Measurements from ENCODE around the gene EIF4E.
"Not testable (repeated sequence)": the region's sequence is repeated elsewhere in the genome, so short reads cannot be mapped to it uniquely, and the experiment has no call there.

The EIF4E gene

DNA sequence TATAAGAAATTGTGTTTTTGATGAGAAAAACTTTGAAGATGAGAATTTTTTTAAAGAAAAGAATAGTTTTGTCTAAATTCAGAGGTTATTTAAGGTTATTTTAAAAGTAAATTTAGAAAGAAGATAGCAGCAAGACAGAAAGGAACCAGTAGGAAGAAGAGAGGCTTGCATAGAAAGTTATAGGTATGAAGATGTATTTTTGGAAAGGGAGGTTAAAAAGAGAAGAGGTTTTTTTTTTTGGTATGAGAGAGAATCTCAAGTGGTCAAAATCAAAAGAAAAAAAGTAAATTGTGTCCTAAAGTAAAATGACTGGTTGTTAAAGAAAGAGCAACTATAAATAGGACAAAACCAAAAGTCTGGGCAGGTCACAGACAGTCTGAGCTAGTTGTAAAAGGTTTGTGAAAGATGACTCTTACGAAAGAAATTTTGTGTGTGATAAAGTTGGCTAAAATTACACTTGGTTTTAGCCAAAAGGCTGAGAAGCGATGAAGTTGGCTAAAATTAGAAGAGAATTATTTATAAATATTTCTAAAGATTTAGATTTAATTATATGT, 16.4 kb upstream of the EIF4E start:
- no peaks in the 10 kb centered on the region for H3K9me3 Mint-ChIP-seq
- no peak for DNase-seq

DNA sequence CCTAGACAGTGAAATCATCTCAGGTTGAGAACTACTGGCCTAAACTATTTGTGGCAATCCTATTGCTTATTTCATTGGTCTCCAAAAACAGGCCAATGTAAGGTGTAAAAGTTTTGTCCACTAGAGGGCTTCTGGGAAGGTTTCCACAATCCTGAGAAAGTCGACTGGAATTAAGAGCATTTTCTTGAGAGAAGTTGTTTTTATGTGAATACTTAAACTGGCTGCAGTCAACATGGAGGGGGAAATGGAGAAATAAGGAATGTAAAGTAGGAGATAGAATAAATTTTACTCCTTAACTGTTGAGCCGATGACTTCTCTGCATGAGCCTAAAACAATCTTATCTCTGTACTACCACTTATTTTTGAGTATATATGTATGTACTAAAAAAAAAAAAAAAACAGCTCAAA, 11.0 kb upstream of the EIF4E start:
- Mint-ChIP-seq H3K9me3 (no peaks in the 10 kb centered on the region), H3K4me3 (no peak overlapping the region), H3K36me3 (ENCODE audit: low read depth) (no peaks in the 10 kb centered on the region), H3K4me1 (peaks cover 16% of the 10 kb centered on the region), H3K27ac (no peak overlapping the region), H3K27me3 (no peaks in the 10 kb centered on the region)
- DNase-seq, result no peak
- peak; percentile 43 for ATAC-seq

More for the DNA sequence above, 16.4 kb upstream of the EIF4E start:
- Mint-ChIP-seq H3K27me3 (no peaks in the 10 kb centered on the region), H3K27ac (no peak overlapping the region), H3K4me3 (no peak overlapping the region), H3K4me1 (no peaks in the 10 kb centered on the region), H3K36me3 (ENCODE audit: low read depth) (no peaks in the 10 kb centered on the region)
- no peak for ATAC-seq

DNA sequence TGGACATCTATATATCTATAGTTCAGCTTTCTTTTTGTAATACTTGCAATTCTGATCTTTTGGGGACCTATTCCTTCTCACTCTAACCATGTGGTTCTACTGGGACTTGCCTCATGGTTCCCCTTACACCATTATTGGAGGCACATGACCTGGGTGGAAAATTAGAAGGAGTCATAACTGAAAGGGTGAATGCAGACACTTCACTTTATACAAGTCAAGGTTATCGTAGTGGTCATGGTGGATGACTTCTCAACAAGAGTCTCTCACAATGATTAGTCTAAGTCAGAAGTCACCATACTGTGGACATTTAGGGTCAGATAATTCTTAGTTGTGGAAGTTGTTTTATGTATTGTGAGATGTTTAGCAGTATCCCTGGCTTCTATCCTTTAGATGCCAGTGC, 10.5 kb upstream of the EIF4E start:
- ATAC-seq, result peak; percentile 51
- peaks cover 16% of the 10 kb centered on the region for H3K4me1 Mint-ChIP-seq
- H3K27ac Mint-ChIP-seq, result no peak overlapping the region
- H3K4me3 Mint-ChIP-seq, result no peak overlapping the region
- no peaks in the 10 kb centered on the region for H3K36me3 Mint-ChIP-seq (ENCODE audit: low read depth)
- no peaks in the 10 kb centered on the region for H3K27me3 Mint-ChIP-seq
- no peaks in the 10 kb centered on the region for H3K9me3 Mint-ChIP-seq
- DNase-seq, result no peak

DNA sequence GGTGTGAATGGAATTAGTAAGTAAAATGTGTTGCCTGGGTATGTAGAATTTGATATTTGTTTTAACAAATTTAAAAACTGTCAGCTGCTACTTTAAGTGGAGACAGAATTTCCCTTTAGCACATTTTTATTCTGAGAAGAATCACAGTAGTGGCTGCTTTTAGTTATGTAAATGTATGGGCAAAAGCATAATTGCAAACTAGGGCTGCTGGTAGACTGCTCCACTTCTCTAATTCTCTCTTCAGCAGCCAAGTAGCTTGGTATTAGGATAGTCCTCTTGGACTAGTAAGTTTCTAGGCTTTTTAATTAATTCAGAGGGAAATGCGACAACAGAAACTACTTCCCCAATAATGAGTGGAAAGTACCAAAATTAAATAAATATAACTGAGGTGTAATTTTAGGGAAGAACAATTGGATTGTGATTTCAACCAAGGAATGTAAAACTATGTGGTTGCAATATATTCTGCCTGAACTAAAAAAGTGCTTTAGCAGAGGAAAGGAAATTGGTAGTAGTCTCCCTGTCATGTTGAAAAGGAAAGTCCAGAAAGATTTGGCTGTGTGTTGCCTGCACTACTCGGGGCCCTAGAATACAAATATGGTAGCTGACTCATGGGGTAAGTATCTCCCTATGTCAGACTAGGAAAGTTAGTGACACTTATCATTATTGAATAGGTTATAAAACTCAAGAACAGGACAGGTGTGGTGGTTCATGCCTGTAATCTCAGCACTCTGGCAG, 9.2 kb upstream of the EIF4E start:
- no peak for DNase-seq
- Mint-ChIP-seq H3K4me3 (no peak overlapping the region), H3K9me3 (no peaks in the 10 kb centered on the region), H3K27me3 (no peaks in the 10 kb centered on the region), H3K36me3 (ENCODE audit: low read depth) (no peaks in the 10 kb centered on the region), H3K4me1 (peaks cover 17% of the 10 kb centered on the region), H3K27ac (no peak overlapping the region)
- peak; percentile 71 for ATAC-seq

DNA sequence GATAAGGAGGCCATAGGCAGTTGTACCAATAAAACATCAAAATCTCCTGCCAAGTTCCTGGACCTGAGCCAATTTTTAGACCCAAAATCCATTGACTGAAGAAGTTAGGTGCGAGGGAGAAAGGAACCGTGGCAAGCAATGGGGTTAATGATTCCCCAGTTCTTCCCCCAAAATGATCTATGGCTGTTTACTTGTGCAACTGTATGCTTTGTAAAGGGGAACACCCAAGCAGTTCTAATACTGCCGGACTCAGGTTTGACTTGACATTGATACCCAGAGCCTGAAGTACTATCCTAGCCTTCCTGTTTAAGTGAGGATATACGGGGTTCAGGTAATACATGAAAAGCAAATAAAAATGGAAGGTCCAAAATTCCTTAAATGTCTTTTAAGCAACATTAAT, 6.7 kb upstream of the EIF4E start:
- ATAC-seq (no peak), DNase-seq (no peak)
- H3K36me3 Mint-ChIP-seq (ENCODE audit: low read depth), result no peaks in the 10 kb centered on the region
- H3K4me3 Mint-ChIP-seq, result no peak overlapping the region
- no peak overlapping the region for H3K27ac Mint-ChIP-seq
- no peaks in the 10 kb centered on the region for H3K9me3 Mint-ChIP-seq
- peaks cover 29% of the 10 kb centered on the region for H3K4me1 Mint-ChIP-seq
- H3K27me3 Mint-ChIP-seq, result no peaks in the 10 kb centered on the region

DNA sequence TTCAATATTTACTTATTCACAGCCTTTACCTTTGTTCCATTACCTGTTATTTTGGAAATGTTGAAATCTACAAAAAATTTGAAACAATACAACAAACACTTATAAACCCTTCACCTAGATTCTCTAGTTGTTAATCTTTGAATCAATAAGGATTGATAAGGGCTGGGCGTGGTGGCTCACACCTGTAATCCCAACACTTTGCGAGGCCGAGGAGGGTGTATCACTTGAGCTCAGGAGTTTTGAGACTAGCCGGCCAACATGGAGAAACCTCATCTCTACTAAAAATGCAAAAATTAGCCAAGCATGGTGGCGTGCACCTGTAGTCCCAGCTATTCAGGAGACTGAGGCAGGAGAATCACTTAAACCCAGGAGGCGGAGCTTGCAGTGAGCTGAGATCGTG, 5.9 kb upstream of the EIF4E start:
- ATAC-seq, result not testable (repeated sequence)

DNA sequence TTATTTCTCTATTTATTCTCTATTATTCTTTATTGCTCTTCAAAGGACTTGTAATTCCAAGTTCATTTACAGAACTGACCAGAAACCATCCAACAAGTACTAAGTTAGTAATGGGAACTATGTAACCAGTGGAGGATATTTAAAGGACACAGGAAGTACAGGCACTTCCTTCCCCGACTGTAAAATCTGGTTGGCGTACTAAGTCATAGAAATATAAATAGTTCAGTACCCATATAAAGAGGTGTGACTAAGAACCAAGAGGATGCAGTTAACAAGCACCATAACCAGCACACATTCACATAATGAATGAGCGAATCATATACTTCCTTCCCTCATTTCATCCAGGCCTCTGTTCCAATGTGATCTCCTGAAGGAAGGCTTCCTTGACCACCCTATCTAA, 3.6 kb upstream of the EIF4E start:
- peaks cover 11% of the 10 kb centered on the region for H3K36me3 Mint-ChIP-seq (ENCODE audit: low read depth)
- H3K27me3 Mint-ChIP-seq, result peaks cover 2% of the 10 kb centered on the region
- ATAC-seq, result no peak
- H3K4me3 Mint-ChIP-seq, result no peak overlapping the region
- no peak for DNase-seq
- no peak overlapping the region for H3K27ac Mint-ChIP-seq
- no peaks in the 10 kb centered on the region for H3K9me3 Mint-ChIP-seq
- H3K4me1 Mint-ChIP-seq, result peaks cover 43% of the 10 kb centered on the region

More for the DNA sequence above, 5.9 kb upstream of the EIF4E start:
- H3K36me3 Mint-ChIP-seq (ENCODE audit: low read depth); H3K27me3 Mint-ChIP-seq; H3K4me3 Mint-ChIP-seq; H3K9me3 Mint-ChIP-seq; H3K27ac Mint-ChIP-seq; DNase-seq: not testable (repeated sequence)
- H3K4me1 Mint-ChIP-seq, result peaks cover 36% of the 10 kb centered on the region

DNA sequence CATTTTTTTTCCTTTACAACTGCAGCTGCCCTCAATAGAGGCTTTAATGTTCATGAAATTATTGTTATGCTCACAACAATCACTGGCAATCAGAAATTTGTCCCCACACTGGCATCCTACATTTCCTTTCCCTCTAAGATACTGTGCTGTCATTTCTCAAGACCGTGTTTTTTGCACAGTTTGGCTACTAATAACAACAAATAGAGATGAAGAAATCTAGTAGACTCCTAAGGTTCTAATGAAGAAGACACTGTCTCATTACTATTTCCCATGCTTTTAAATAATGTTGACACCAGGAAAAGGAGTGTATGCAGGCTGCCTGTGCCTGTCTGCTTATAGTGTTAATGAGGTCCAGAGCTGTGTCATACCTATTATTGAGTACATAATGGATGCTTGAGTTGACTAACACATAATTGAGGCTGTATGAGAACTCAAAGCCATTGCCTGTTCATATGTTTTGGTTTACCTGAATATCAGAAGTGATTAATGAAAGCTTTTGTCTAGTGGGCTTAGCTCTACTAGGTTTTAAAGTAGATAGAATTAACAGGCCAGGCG, 1.5 kb upstream of the EIF4E start:
- peak overlapping the region; percentile 99 for H3K4me3 Mint-ChIP-seq
- DNase-seq, result no peak
- H3K27ac Mint-ChIP-seq, result peak overlapping the region; percentile 99
- peaks cover 2% of the 10 kb centered on the region for H3K27me3 Mint-ChIP-seq
- no peak for ATAC-seq
- H3K4me1 Mint-ChIP-seq, result peaks cover 57% of the 10 kb centered on the region
- H3K9me3 Mint-ChIP-seq, result no peaks in the 10 kb centered on the region
- peaks cover 23% of the 10 kb centered on the region for H3K36me3 Mint-ChIP-seq (ENCODE audit: low read depth)

DNA sequence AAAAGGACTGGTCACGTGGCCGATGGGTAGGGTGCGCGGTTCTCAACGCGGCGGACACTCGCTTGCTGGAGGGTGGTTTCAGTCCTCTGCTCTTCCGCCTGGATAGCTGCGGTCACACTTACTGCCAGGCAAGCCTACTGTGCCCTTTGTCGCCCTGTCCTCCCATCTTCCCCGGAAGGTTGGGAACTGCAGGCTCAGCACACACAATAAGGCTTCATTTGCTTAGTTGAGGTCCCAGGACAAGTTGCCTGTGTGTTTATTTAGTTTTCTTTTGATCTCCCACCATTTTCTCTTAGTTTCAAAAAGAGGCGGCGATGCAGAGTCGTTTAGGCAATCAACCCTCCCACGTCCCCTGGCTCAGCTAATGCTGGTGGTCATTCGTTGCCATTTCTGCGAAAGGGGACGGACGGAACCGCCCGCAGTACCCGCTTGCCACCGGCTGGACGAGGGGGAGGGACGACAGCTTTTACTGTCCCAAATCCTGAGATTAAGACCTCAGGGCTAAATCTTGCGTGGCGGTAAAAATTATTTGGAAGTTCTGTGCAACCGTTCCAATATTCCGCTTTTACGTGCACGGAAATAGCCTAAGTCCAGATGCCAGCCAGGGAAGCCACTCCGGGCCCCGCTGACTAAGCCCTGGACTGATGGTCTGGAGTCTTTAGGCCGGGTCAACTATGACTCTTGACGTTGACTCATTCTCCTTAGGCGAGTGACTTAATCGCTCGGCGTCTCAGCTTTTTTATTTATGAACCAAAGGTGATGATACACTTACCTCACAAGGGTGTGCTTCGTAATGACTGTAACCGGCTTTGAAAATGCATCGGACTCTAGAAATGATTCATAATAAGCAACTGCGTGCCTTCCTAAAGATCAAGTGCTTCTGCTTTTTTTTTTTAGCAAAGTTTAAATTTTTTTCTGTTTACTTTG, 671 bp upstream of the EIF4E start:
- H3K27ac Mint-ChIP-seq, result peak overlapping the region; percentile 99
- H3K4me1 Mint-ChIP-seq, result peaks cover 60% of the 10 kb centered on the region
- H3K9me3 Mint-ChIP-seq, result no peaks in the 10 kb centered on the region
- ATAC-seq (peak; percentile 70), DNase-seq (peak; percentile 60)
- peak overlapping the region; percentile 99 for H3K4me3 Mint-ChIP-seq
- H3K36me3 Mint-ChIP-seq (ENCODE audit: low read depth), result peaks cover 25% of the 10 kb centered on the region
- peaks cover 2% of the 10 kb centered on the region for H3K27me3 Mint-ChIP-seq

DNA sequence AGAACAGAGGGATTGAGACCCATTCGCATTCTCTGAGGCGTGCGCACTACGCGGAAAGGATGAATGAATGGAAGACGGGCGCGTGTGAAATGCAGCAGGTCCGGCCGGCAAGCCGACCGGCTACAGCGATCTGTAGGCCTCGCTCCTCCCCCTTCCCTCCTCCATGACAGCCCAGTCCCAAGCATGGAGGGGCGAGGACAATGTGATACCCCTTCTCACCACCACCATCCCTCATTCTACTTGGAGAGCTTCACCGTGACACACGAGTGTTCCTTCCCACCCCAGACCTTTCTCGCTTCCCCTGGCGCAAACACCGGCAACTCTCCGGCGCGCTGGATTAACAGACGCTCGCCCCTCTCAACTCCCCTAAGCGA, 815 bp downstream of the EIF4E start:
- H3K36me3 Mint-ChIP-seq (ENCODE audit: low read depth), result peaks cover 32% of the 10 kb centered on the region
- DNase-seq (peak; percentile 76), ATAC-seq (peak; percentile 59)
- peak overlapping the region; percentile 99 for H3K27ac Mint-ChIP-seq
- H3K4me1 Mint-ChIP-seq, result peaks cover 68% of the 10 kb centered on the region
- peak overlapping the region; percentile 99 for H3K4me3 Mint-ChIP-seq
- H3K9me3 Mint-ChIP-seq, result no peaks in the 10 kb centered on the region
- H3K27me3 Mint-ChIP-seq, result peaks cover 2% of the 10 kb centered on the region

DNA sequence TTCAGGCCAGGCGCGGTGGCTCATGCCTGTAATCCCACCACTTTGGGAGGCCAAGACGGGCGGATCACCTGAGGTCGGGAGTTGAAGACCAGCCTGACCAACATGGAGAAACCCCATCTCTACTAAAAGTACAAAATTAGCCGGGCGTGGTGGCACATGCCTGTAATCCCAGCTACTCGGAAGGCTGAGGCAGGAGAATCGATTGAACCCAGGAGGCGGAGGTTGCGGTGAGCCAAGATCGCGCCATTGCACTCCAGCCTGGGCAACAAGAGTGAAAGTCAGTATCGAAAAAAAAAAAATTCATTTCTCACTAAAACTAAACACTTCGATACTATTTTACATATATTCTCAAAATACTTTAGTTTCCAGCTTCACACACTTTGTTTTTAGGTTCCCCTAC, 2.7 kb downstream of the EIF4E start:
- Mint-ChIP-seq H3K4me1 (peaks cover 65% of the 10 kb centered on the region), H3K27ac (peak overlapping the region; percentile 56)
- not testable (repeated sequence) for H3K9me3 Mint-ChIP-seq

DNA sequence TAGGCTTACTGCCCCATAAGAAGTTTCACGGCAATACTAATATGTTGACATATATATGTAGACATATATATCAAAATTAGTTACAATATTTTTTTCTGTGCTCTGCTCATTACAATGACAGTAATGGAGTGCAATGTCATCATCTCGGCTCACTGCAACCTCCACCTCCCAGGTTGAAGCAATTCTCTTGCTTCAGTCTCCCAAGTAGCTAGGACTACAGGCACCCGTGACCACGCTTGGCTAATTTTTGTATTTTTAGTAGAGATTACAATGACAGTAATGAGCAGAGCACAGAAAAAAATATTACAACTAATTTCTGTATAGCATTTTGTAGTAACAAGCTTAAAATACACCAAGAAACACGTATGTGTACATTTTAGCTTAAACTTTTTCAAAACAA, 7.6 kb downstream of the EIF4E start:
- Mint-ChIP-seq H3K27ac (no peak overlapping the region), H3K36me3 (ENCODE audit: low read depth) (peaks cover 45% of the 10 kb centered on the region), H3K27me3 (no peaks in the 10 kb centered on the region), H3K4me1 (peaks cover 52% of the 10 kb centered on the region), H3K4me3 (no peak overlapping the region), H3K9me3 (no peaks in the 10 kb centered on the region)
- no peak for ATAC-seq
- no peak for DNase-seq

More for the DNA sequence above, 2.7 kb downstream of the EIF4E start:
- ATAC-seq, DNase-seq, H3K27me3 Mint-ChIP-seq: not testable (repeated sequence)
- Mint-ChIP-seq H3K36me3 (ENCODE audit: low read depth) (peaks cover 40% of the 10 kb centered on the region), H3K4me3 (peak overlapping the region; percentile 99)

DNA sequence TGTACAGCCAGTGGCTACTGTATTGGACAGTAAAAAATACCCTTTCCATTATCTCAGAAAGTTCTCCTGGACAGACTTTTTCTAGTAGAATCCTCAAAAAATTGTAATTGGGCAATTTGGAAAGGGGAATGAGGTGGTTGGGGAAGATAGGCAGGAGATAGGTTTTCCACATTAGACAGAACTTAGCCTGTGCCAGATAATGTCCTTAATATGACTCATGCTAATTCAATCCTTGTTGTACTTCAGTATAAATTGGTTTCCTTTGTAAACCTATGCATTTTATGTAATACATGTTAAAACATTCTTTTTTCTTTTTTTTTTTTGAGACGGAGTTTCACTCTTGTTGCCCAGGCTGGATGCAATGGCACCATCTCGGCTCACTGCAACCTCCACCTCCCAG, 8.9 kb downstream of the EIF4E start:
- no peak overlapping the region for H3K27ac Mint-ChIP-seq
- H3K36me3 Mint-ChIP-seq (ENCODE audit: low read depth), result peaks cover 39% of the 10 kb centered on the region
- no peak overlapping the region for H3K4me3 Mint-ChIP-seq
- ATAC-seq (no peak), DNase-seq (no peak)
- peaks cover 48% of the 10 kb centered on the region for H3K4me1 Mint-ChIP-seq
- no peaks in the 10 kb centered on the region for H3K27me3 Mint-ChIP-seq
- H3K9me3 Mint-ChIP-seq, result no peaks in the 10 kb centered on the region

DNA sequence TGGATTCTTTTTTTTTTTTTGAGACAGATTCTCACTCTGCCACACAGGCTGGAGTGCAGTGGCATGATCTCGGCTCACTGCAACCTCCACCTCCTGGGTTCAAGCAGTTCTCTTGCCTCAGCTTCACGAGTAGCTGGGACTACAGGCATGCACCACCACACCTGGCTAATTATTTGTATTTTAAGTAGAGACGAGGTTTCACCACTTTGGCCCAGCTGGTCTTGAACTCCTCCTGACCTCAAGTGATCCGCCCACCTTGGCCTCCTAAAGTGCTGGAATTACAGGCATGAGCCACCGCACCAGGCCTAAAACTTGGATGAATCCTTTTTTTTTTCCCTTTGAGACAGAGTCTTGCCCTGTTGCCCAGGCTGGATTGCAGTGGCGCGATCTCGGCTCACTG, 18.2 kb downstream of the EIF4E start:
- H3K4me3 Mint-ChIP-seq, H3K27ac Mint-ChIP-seq, DNase-seq, H3K27me3 Mint-ChIP-seq, H3K9me3 Mint-ChIP-seq, ATAC-seq: not testable (repeated sequence)
- Mint-ChIP-seq H3K4me1 (peaks cover 62% of the 10 kb centered on the region), H3K36me3 (ENCODE audit: low read depth) (peaks cover 28% of the 10 kb centered on the region)

All from activated naive CD8-positive, alpha-beta T cell treated with anti-CD3 and anti-CD28 coated beads, Interleukin-2, amount 50 U/mL, for 24 hours (primary cell).